A549 (cell line): ENCODE results near the gene ARHGAP19. TPM values are rescaled to one million over a fixed set of nuclear protein-coding genes. Genes with fewer than 3 reads are reported as not detected.

Source experiments
- ATAC-seq, 2 experiments: fragments of 200-7000 bp in 1 of 2; fragments of >200 bp in 1 of 2; cut with Nextera tagmentation in 1 of 2; cut with Tn5 transposase in 1 of 2; 3 replicates each; pipeline versions ENCODE4 v1.8.0 to v1.9.1; 2018 to 2020; ENCODE audit warnings: mild to moderate bottlenecking in 1 of 2, moderate library complexity in 1 of 2
- CTCF ChIA-PET: fragments of 300-600 bp; sonication (Branson Sonifier 250); formaldehyde crosslinking; extraction: SDS; loops from one replicate; lab custom pipeline; 2021; ENCODE audit warnings: antibody characterized with exemption, inconsistent platforms; lab: Yijun Ruan, JAX
- POLR2A ChIA-PET: fragments of 350-600 bp; formaldehyde crosslinking; extraction: SDS; loops from one replicate; lab custom pipeline; 2021; ENCODE audit warnings: antibody characterized with exemption, inconsistent platforms; lab: Yijun Ruan, JAX
- DNase-seq, 2 experiments: peaks; one replicate each; pipeline versions ENCODE4 v3.0.0 to v3.0.0-alpha.2; 2011 to 2016; ENCODE audit warnings: low read depth in 1 of 2, low spot score in 1 of 2
- FAIRE-seq: peaks from 2 replicates; lab custom pipeline; 2011; peaks lifted over from hg19 to GRCh38; lab: Jason Lieb, UNC
- H3K27ac ChIP-seq, 2 experiments: fragments of >200 bp; sonication (Bioruptor Twin); formaldehyde crosslinking; 3 replicates each; pipeline ENCODE4 v1.5.1; 2016 to 2017
- H3K4me1 ChIP-seq: fragments of >200 bp; sonication (Bioruptor Twin); formaldehyde crosslinking; 3 replicates; pipeline ENCODE4 v1.6.1; 2016
- H3K4me2 ChIP-seq: fragments of >200 bp; sonication (Bioruptor Twin); formaldehyde crosslinking; 3 replicates; pipeline ENCODE4 v1.6.1; 2016
- H3K4me3 ChIP-seq: fragments of >200 bp; sonication (Bioruptor Twin); formaldehyde crosslinking; 3 replicates; pipeline ENCODE4 v1.5.1; 2016
- H3K9me3 ChIP-seq: fragments of >200 bp; sonication (Bioruptor Twin); formaldehyde crosslinking; 3 replicates; pipeline ENCODE4 v1.6.1; 2016
- BHLHE40 ChIP-seq: IDR thresholded peaks from 2 replicates; pipeline ENCODE4 v1.6.1; 2012; ENCODE audit warnings: low read depth, low read length, inconsistent platforms
- CEBPB ChIP-seq, 2 experiments: fragments of >200 bp in 1 of 2; sonication (Bioruptor Twin) in 1 of 2; formaldehyde crosslinking in 1 of 2; IDR thresholded peaks; 2 replicates each; pipeline ENCODE4 v1.6.1; 2012 to 2016
- EHMT2 ChIP-seq: fragments of 200-600 bp; sonication (generic); IDR thresholded peaks from 2 replicates; pipeline ENCODE4 v1.6.1; 2016; ENCODE audit warnings: antibody characterized with exemption, low read depth, mild to moderate bottlenecking, moderate library complexity
- FOSB ChIP-seq: fragments of 250-450 bp; sonication (Bioruptor Pico); IDR thresholded peaks from 2 replicates; pipeline ENCODE4 v1.5.0; 2020; ENCODE audit warnings: mild to moderate bottlenecking, moderate library complexity
- HOXA7 ChIP-seq: fragments of 250-450 bp; sonication (Bioruptor Pico); IDR thresholded peaks from 2 replicates; pipeline ENCODE4 v1.5.0; 2020; ENCODE audit warnings: mild to moderate bottlenecking, moderate library complexity
- HOXB5 ChIP-seq: fragments of 250-450 bp; sonication (Bioruptor Pico); IDR thresholded peaks from 2 replicates; pipeline ENCODE4 v1.5.0; 2020; ENCODE audit warnings: mild to moderate bottlenecking, moderate library complexity
- JUN ChIP-seq, 2 experiments: fragments of >200 bp; sonication (Bioruptor Twin); formaldehyde crosslinking; IDR thresholded peaks; 2 replicates in 1 of 2; 3 replicates in 1 of 2; pipeline ENCODE4 v1.6.1; 2016 to 2017
- JUNB ChIP-seq: fragments of >200 bp; sonication (Bioruptor Twin); formaldehyde crosslinking; IDR thresholded peaks from 2 replicates; pipeline ENCODE4 v1.6.1; 2016
- NPAS2 ChIP-seq: fragments of 250-450 bp; sonication (Bioruptor Pico); IDR thresholded peaks from 2 replicates; pipeline ENCODE4 v1.8.0; 2022; ENCODE audit warnings: mild to moderate bottlenecking, moderate library complexity, borderline replicate concordance
- NR3C1 ChIP-seq: fragments of >200 bp; sonication (Bioruptor Twin); formaldehyde crosslinking; IDR thresholded peaks from 3 replicates; pipeline ENCODE4 v1.6.1; 2017
- PHF8 ChIP-seq: fragments of 200-600 bp; sonication (generic); IDR thresholded peaks from 2 replicates; pipeline ENCODE4 v1.6.1; 2016; ENCODE audit warnings: low read depth, mild to moderate bottlenecking, antibody characterized with exemption, moderate library complexity, borderline replicate concordance
- POLR2A ChIP-seq: IDR thresholded peaks from 2 replicates; pipeline ENCODE4 v1.6.1; 2012; ENCODE audit warnings: mild to moderate bottlenecking, low read length
- POLR2AphosphoS2 ChIP-seq: conservative IDR thresholded peaks from 2 replicates; pipeline ENCODE4 v1.6.1; 2012; ENCODE audit warnings: low read length, improper control_type of control experiment, inconsistent platforms
- RCOR1 ChIP-seq: fragments of 150-350 bp; IDR thresholded peaks from 2 replicates; pipeline ENCODE4 v1.6.1; 2014; ENCODE audit warnings: antibody characterized with exemption, low read length, low read depth
- RNF2 ChIP-seq: fragments of 200-600 bp; sonication (generic); IDR thresholded peaks from 2 replicates; pipeline ENCODE4 v1.6.1; 2016; ENCODE audit warnings: low read depth, mild to moderate bottlenecking, antibody characterized with exemption, moderate library complexity, borderline replicate concordance
- TP53 ChIP-seq: fragments of 250-450 bp; sonication (Bioruptor Pico); IDR thresholded peaks from 2 replicates; pipeline ENCODE4 v1.5.0; 2021; ENCODE audit warnings: mild to moderate bottlenecking, moderate library complexity
- ZNF302 ChIP-seq: fragments of 250-450 bp; sonication (Bioruptor Pico); IDR thresholded peaks from 2 replicates; pipeline ENCODE4 v1.9.0; 2021; ENCODE audit warnings: inconsistent platforms, mild to moderate bottlenecking, moderate library complexity
- WGBS: methylation state at CpG from one replicate; pipeline ENCODE4 v1.1.6; 2017; ENCODE audit errors: missing lambda C conversion rate; 5-methylcytosine and 5-hydroxymethylcytosine counted together
- polyA plus RNA-seq, 4 experiments: library from polyadenylated mRNA; depleted of rRNA in 3 of 4; stranded (reverse); fragments of >200 nt; fragmentation: RNase III in 1 of 4; extraction: RNeasy Plus Mini Kit Qiagen cat#74134 plus additional on column Dnase treatment in 1 of 4; gene quantifications; 2 replicates in 3 of 4; 3 replicates in 1 of 4; pipeline ENCODE4 v1.2.3, GENCODE V29; 2011 to 2017
- TF ChIP-seq, protein P1 (sequence below): IDR thresholded peaks from 2 replicates; pipeline ENCODE4 v1.6.1; 2012; ENCODE audit warnings: low read depth, borderline replicate concordance
- TF ChIP-seq, protein P2 (sequence below): fragments of 450-650 bp; IDR thresholded peaks from 2 replicates; pipeline ENCODE4 v1.6.1; 2014; ENCODE audit warnings: antibody characterized with exemption
- TF ChIP-seq, protein P3 (sequence below): fragments of 150-350 bp; IDR thresholded peaks from 2 replicates; pipeline ENCODE4 v1.6.1; 2014; ENCODE audit warnings: low read depth, mild to moderate bottlenecking, low read length
- TF ChIP-seq, protein P4 (sequence below): fragments of 250-450 bp; sonication (Bioruptor Pico); IDR thresholded peaks from 2 replicates; pipeline ENCODE4 v1.5.0; 2021; ENCODE audit warnings: mild to moderate bottlenecking, moderate library complexity, borderline replicate concordance

The ARHGAP19 gene
- polyA plus RNA-seq, 2 of the 4 experiments (the other 2 are of a cell fraction) = 6.0 to 11.9 TPM

DNA sequence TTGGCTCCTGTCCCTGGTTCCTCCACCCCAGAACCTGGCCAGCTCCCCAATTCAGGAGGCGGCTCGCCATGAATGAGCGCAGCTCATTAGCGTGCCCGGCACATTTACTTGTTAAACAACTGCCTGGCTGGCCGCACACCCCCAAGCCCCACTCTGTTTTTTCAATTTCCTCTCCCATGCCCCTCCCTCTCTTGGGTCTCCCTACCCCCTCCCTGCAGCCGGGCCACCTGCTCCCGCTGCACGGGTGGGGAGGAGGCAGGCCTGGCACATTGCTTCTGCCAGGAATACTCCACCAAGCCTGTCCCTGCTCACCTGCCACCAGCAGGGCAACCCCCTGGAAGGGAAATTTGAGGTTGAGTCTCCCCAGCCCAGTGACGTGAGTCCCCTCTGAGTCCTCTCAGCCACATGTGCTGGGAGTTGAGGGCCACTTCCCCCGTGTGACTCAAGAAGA lies 104.2 kb downstream of the ARHGAP19 start:
- Histone ChIP-seq H3K4me1 (peaks cover 4% of the 10 kb centered on the region; the same call in 1 of the 3 replicates), H3K4me2 (no peak overlapping the region), H3K27ac (no peak overlapping the region), H3K9me3 (no peaks in the 10 kb centered on the region), H3K4me3 (no peak overlapping the region)
- CTCF ChIA-PET = interaction anchor here (1.0 to 2.2 kb wide), 4 partner anchors 8 to 813 kb away, joined by 3 to 15 read pairs (median 4); no protein-coding TSS in a partner anchor
- DNase-seq = no peak
- ATAC-seq = no peak
- 71% methylated on average over 11 of the region's 11 CpGs for WGBS
- POLR2A ChIA-PET = no interaction called here
- no peak for FAIRE-seq
- TF ChIP-seq RNF2 (no peak), JUNB (no peak), JUN (IDR thresholded peaks at IDR 0.05) (no peak), CEBPB (IDR thresholded peaks at IDR 0.05) (no peak), EHMT2 (no peak), PHF8 (no peak), ZNF302 (no peak), TP53 (no peak), NPAS2 (no peak), BHLHE40 (no peak), POLR2AphosphoS2 (no peak)
- TF ChIP-seq, protein P1, sequence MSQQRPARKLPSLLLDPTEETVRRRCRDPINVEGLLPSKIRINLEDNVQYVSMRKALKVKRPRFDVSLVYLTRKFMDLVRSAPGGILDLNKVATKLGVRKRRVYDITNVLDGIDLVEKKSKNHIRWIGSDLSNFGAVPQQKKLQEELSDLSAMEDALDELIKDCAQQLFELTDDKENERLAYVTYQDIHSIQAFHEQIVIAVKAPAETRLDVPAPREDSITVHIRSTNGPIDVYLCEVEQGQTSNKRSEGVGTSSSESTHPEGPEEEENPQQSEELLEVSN = no peak
- TF ChIP-seq, protein P2, sequence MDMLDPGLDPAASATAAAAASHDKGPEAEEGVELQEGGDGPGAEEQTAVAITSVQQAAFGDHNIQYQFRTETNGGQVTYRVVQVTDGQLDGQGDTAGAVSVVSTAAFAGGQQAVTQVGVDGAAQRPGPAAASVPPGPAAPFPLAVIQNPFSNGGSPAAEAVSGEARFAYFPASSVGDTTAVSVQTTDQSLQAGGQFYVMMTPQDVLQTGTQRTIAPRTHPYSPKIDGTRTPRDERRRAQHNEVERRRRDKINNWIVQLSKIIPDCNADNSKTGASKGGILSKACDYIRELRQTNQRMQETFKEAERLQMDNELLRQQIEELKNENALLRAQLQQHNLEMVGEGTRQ = no peak
- TF ChIP-seq, protein P3, sequence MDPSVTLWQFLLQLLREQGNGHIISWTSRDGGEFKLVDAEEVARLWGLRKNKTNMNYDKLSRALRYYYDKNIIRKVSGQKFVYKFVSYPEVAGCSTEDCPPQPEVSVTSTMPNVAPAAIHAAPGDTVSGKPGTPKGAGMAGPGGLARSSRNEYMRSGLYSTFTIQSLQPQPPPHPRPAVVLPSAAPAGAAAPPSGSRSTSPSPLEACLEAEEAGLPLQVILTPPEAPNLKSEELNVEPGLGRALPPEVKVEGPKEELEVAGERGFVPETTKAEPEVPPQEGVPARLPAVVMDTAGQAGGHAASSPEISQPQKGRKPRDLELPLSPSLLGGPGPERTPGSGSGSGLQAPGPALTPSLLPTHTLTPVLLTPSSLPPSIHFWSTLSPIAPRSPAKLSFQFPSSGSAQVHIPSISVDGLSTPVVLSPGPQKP = no peak

DNA sequence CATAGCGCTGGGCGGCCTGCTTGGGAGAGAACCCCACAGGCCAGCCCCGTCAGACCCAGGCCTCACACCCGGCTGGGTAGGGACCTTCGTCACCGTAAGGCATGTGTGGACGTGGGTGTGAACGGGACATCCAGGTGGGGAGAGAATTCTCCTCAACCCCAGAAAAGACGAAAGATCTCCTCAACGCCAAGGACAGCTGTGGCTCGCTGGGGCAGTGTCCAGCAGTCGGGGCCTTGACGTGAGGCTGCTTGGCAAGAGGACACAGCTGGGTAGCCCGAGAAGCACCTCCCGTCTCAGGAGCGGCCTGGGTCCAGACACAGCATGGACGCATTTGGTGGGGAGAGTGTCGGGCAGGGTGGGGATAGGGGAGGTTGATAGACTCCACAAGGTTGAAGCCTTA lies 105.5 kb downstream of the ARHGAP19 start:
- WGBS = 86% methylated on average over 18 of the region's 18 CpGs
- H3K4me3 ChIP-seq = no peak overlapping the region
- ATAC-seq = no peak
- CTCF ChIA-PET = interaction anchor here (1.0 to 2.2 kb wide), 5 partner anchors 10 to 49 kb away, joined by 3 to 15 read pairs (median 5); no protein-coding TSS in a partner anchor
- no peak for DNase-seq
- peaks cover 4% of the 10 kb centered on the region; the same call in 1 of the 3 replicates for H3K4me1 ChIP-seq
- no peak overlapping the region for H3K4me2 ChIP-seq
- POLR2A ChIA-PET = no interaction called here
- no peak for FAIRE-seq
- no peak overlapping the region for H3K27ac ChIP-seq
- no peaks in the 10 kb centered on the region for H3K9me3 ChIP-seq
- no peak for TF ChIP-seq NR3C1
- TF ChIP-seq, all 56 proteins: peak for 0

DNA sequence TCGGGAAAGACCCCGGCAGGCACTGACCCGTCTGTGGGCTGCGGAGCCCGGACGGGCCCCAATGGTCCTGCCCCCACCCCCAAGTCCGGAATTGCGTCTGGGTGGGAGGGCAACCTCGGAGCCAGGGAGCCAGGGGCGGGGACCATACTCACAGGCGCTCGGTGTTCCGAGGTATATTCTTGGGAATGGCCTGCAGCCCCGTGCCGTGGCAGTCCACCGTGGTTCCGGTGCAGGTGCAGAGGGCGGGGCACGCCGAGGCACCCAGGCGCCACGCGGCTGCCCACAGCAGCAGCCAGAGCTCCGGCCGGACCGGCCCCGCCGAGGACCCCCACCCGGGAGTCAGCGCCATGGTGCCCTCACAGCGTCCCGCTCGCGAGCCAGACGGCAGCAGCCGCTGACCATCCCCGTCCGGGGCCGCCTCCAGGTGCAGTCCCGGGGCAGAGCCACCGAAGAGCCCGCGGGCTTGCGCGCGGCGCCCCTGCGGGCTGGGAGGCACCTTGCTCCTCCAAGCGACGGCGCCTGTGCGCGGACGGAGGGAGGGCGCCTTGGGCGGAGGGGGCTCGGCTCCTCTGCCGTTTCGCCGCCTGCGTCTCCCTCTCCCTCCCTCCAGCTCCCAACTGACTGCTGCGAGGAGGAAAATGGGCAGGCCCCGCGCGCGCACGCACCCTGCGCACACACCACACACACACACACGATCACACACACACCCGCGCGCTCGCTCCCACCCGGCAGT lies 106.9 kb downstream of the ARHGAP19 start, which contains the start of gene SLIT1:
TSS of gene SLIT1 (minus strand) at position 634 of the 733 bp plus-strand sequence. CDS start at position 349, 285 bp downstream.
- TF ChIP-seq HOXA7 (no peak), CEBPB (IDR thresholded peaks at IDR 0.05) (no peak), HOXB5 (CRISPR knock-in tag) (no peak), RCOR1 (no peak), FOSB (no peak), POLR2A (no peak)
- TF ChIP-seq, protein P4, sequence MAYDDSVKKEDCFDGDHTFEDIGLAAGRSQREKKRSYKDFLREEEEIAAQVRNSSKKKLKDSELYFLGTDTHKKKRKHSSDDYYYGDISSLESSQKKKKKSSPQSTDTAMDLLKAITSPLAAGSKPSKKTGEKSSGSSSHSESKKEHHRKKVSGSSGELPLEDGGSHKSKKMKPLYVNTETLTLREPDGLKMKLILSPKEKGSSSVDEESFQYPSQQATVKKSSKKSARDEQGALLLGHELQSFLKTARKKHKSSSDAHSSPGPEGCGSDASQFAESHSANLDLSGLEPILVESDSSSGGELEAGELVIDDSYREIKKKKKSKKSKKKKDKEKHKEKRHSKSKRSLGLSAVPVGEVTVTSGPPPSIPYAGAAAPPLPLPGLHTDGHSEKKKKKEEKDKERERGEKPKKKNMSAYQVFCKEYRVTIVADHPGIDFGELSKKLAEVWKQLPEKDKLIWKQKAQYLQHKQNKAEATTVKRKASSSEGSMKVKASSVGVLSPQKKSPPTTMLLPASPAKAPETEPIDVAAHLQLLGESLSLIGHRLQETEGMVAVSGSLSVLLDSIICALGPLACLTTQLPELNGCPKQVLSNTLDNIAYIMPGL (CRISPR knock-in tag) = no peak
- peak within 1 kb of the TSS; percentile 99 for H3K4me2 ChIP-seq
- CTCF ChIA-PET = interaction anchor here (1.1 to 9.3 kb wide), 6 partner anchors 10 to 148 kb away, joined by 3 to 96 read pairs (median 5); no protein-coding TSS in a partner anchor
- ATAC-seq (peak; percentile 52 to 70; a peak in 4 of 6 replicates), FAIRE-seq (no peak), DNase-seq (peak in 1 of 2 experiments; percentile 15)
- WGBS = 11% methylated on average over 30 of the region's 74 CpGs
- peak within 1 kb of the TSS in 1 of 2 experiments; percentile 54; a peak in 3 of 6 replicates for H3K27ac ChIP-seq
- H3K4me1 ChIP-seq = peaks cover 4% of the 10 kb centered on the region; the same call in 1 of the 3 replicates
- H3K4me3 ChIP-seq = peak within 1 kb of the TSS; percentile 54
- POLR2A ChIA-PET = no interaction called here
- no peaks in the 10 kb centered on the region for H3K9me3 ChIP-seq
